ENCODE results near the gene NUAK2. TPM values are rescaled to one million over a fixed set of nuclear protein-coding genes. Genes with fewer than 3 reads are reported as not detected.

The NUAK2 gene
- total RNA-seq, 2 donors from 2014 or later = 27.7 to 29.2 TPM

GRCh38 chr1:205326812-205327466 lies 5.4 kb upstream of the NUAK2 start:
- intact Hi-C loops (cut with DNase I, micrococcal nuclease) = loop anchor here in 1 of 2 donors (5.0 kb wide), 1 partner anchor 55 kb away; no protein-coding TSS in a partner anchor
- no peak for DNase-seq
- ATAC-seq = no peak

DNA sequence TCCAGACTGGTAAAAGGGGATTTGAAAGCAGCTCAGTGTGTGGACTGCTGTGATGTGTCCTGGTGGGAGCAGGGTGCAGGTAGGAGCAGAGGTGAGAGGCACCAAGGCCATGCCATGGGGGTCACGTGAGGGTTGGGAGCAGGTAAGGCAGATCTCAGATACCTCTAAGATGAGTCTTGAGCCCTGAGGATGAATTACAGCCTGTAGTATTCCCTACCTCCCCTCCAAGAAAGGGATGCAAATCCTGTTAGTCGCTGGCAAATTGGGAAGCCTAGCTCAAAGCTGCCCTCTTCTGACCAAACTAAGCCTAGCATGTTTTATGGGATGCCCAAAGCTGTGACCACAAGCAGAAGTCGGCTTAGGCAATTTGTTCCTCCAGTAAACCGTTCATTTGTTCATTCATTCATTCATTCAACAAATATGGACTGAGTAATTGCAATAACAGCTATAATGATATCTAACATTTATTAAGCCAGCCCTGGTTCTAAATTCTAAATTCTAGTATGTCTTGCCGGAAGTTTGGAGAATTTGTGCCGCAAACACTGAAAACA lies 3.9 kb upstream of the NUAK2 start:
- ATAC-seq = peak; percentile 27
- intact Hi-C loops (cut with DNase I, micrococcal nuclease) = loop anchor here (2.0 to 5.0 kb wide), 2 partner anchors 53 kb away; no protein-coding TSS in a partner anchor
- peak in 1 of 2 donors; percentile 58 for DNase-seq

GRCh38 chr1:205324781-205325180 lies 3.2 kb upstream of the NUAK2 start:
- no peak for ATAC-seq
- DNase-seq = no peak
- intact Hi-C loops (cut with DNase I, micrococcal nuclease) = loop anchor here (2.0 to 5.0 kb wide), 2 partner anchors 52 kb away; no protein-coding TSS in a partner anchor

DNA sequence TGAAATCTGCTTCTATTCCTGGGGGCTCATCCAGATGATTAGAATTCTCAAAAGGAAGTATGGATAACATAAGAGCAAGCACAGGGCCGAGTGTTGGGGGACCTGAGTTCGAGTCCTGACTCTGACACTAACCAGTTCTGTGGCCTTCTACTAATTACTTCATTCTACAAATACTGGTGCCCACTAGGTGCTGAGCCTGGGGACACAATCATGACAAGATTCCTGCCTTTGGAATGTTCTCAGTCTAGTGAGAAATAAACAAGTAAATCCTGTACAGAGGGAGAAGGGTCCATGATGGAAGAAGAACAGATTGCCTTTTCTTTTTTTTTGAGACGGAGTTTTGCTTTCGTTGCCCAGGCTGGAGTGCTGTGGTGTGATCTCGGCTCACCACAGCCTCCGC lies 2.2 kb upstream of the NUAK2 start:
- intact Hi-C loops (cut with DNase I, micrococcal nuclease) = loop anchor here in 1 of 2 donors (2.0 kb wide), 1 partner anchor 51 kb away; no protein-coding TSS in a partner anchor
- DNase-seq = no peak
- ATAC-seq = no peak

- no peak for ATAC-seq
- no peak for DNase-seq
- intact Hi-C loops (cut with DNase I, micrococcal nuclease) = no loop called here
Measured at GRCh38 chr1:205321959-205322283, 376 bp upstream of the NUAK2 start.

GRCh38 chr1:205319081-205320018 lies 2.2 kb downstream of the NUAK2 start:
- intact Hi-C loops (cut with DNase I, micrococcal nuclease) = no loop called here
- DNase-seq = peak; percentile 81 to 89
- ATAC-seq = peak; percentile 60

GRCh38 chr1:205318231-205318991 lies 3.1 kb downstream of the NUAK2 start:
- peak; percentile 64 to 70 for DNase-seq
- intact Hi-C loops (cut with DNase I, micrococcal nuclease) = no loop called here
- peak; percentile 29 for ATAC-seq

- peak; percentile 54 for ATAC-seq
- peak; percentile 95 for DNase-seq
- intact Hi-C loops (cut with DNase I, micrococcal nuclease) = no loop called here
Measured at GRCh38 chr1:205317311-205317917, 4.1 kb downstream of the NUAK2 start.

GRCh38 chr1:205316161-205316566 lies 5.4 kb downstream of the NUAK2 start:
- DNase-seq (no peak), ATAC-seq (no peak)
- intact Hi-C loops (cut with DNase I, micrococcal nuclease) = no loop called here

- DNase-seq (no peak), ATAC-seq (no peak)
- intact Hi-C loops (cut with DNase I, micrococcal nuclease) = no loop called here
Measured at GRCh38 chr1:205315008-205315618, 6.4 kb downstream of the NUAK2 start.

DNA sequence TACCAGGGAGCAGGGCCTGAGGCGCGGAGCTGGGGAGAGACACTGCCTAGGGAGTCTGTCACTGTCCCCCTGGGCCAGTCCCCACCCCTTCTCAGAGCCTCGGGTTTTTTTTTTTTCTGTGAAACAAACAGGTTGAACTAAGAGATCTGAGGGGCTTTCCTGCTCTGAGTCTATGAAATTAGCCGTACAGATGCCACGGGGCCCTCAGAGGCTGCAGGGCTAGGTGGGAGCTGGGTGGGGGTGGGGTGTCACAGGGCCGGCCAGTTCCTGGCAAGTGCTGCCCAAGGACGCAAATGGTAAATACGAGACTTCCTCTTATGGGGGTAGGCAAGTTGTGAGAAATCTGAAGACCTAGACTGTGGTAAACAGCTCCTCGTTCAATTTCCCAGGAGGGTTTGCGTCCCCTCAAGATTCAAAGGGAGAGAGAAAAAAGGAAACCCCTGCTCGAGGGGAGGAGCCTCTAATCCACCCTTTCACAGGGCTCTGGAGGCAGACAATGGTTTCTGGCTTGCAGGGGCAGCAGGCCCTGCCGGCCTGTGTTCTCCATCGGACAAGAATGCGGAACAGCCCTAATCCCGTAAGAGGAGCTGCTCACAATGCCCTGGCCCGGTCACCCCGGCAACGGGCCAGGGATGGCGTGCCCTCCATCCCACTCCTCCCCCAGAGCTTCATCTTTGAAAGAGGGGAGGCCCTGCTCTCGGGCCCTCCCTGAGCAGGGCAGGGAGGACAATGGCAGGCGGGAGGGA lies 7.8 kb downstream of the NUAK2 start:
- DNase-seq = peak; percentile 49 to 57
- intact Hi-C loops (cut with DNase I, micrococcal nuclease) = no loop called here
- ATAC-seq = no peak

DNA sequence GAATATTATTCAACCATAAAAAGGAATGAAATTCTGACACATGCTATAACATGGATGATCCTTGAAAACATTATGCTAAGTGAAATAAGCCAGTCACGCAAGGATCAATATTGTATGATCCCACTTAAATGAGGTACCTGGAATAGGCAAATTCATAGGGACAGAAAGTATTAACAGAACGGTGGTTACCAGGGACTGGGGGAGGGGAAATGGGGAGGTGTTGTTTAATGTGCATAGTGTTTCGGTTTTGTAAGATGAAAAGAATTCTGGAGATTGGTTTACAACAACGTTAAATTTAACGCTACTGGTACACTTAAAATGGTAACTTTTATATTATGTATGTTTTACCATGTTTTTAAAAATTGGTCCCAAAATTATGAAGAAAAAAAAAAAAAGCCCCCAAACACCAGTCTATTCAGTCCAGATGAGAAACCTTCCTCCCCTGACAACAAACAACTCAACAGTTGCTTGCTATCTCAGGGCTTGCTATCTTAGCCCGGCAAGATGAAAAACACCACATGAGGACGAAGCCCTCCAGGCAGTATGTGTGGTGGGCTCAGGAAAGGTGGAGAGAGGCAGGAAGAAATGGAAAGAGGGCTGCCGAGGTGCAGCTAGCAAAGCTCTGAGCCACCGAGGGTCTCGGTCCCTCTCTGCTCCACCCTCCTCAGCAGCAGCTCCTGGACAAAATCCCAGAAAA lies 8.5 kb downstream of the NUAK2 start:
- ATAC-seq = no peak
- intact Hi-C loops (cut with DNase I, micrococcal nuclease) = no loop called here
- no peak for DNase-seq

- DNase-seq = no peak
- ATAC-seq = no peak
- intact Hi-C loops (cut with DNase I, micrococcal nuclease) = no loop called here
Measured at GRCh38 chr1:205310976-205311704, 10.4 kb downstream of the NUAK2 start.

GRCh38 chr1:205309741-205310140 lies 11.8 kb downstream of the NUAK2 start:
- no peak for DNase-seq
- intact Hi-C loops (cut with DNase I, micrococcal nuclease) = no loop called here

DNA sequence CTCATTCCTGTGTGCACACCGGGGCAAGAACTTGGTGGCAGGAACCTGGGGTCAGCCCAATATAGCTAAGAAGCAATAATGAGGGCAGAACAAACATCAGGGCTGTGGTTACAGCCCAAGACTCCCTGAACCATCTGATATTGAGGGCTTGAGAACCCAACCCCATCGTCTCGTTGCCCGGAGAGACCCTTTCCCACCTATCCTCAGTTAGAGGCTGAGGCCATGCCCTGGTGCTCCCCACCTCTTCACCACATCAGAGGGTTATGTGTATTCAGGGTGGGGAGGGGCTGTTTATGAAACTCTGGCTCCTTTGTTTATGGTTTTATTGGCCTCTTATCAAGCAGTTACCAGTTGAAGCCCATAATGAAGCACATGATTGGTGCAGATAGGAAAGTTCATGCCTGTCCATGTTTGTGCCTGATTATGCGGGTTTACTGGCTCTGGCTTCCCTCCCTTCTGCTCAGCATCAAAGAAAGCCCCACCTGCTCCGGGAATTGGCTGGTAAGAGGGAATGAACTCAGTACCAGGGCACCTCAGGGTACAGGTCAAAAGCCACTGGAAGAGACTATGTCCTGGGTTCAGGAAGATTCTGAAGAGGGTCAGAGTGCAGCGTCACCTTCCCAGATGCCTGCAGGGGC lies 14.5 kb downstream of the NUAK2 start:
- peak; percentile 67 to 90 for DNase-seq
- intact Hi-C loops (cut with DNase I, micrococcal nuclease) = no loop called here
- peak; percentile 88 for ATAC-seq

More at GRCh38 chr1:205309741-205310140, 11.8 kb downstream of the NUAK2 start:
- ATAC-seq = no peak

DNA sequence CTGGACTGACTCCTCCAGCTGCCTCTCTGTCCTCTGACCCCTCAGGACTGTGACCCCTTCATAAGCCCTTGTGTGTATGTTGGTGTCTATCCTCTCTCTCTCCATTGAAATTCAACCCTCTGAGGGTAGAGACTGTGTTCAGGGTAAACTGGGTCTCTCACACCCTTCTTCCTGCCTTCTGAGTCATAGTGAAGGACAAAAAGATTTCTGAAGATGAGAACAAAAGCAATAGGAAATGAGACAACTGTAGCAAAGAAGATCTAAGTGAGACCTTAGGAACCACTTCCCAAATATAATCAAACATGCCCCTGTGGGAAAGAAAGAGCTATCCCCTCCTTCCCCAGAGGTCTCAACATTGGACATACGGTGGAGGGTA lies 16.9 kb downstream of the NUAK2 start:
- no peak for ATAC-seq

More for the DNA sequence above, 16.9 kb downstream of the NUAK2 start:
- DNase-seq = no peak
- intact Hi-C loops (cut with DNase I, micrococcal nuclease) = no loop called here
